HG03457 (cell line): Measurements from ENCODE around the gene DSCAML1.
A peak's percentile ranks its signal among the peaks of the same experiment; 100 is the strongest.

Source experiments
- ATAC-seq: cut with Tn5 transposase; IDR thresholded peaks from one replicate; pipeline ENCODE4 v1.9.1; 2021; ENCODE audit warnings: moderate number of reproducible peaks; ENCODE audit not compliant: unreplicated experiment

The DSCAML1 gene

DNA sequence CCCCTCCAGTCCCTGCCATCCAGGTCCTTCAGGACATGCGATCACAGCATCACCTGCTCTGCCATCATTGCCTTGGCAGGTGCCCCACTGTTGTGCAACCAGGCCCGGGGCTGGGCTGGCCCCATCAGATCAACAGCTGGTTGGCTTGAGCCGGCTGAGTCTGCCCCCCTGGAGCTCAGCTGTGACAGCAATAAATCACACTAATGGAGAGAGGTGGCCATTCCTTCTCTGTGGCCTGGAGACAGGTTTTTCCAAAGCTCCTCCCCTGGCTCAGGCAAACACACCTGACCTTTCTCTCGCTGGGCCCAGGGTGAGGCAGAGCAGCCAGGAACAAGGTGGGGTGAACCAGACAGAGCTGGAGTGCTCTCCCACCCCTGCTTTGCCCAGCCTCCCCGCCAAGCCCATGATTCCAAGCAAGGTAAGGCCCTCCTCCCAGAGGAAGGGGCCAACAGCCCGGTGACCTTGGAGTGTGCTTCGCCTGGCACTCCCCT, 36.4 kb upstream of the DSCAML1 start:
- ATAC-seq = no peak

DNA sequence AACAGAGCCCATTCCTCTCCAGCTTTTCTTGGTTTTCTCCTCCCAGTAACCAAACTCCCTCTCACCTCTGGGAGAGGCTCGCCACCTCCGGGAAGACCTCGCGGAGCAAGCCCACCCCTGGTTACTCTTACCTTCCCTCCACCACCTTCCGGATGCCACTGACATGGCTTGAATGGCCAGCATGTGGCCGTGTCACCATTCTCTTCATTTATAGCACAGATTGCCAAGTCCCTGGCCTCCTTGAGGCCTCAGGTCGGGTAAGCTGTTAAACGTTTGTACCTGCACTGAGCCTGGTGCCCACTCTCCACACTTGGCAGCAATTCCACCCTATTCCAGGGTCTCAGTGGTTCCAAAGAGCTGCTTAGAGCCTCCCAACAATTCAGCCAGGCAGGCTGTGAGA, 35.5 kb upstream of the DSCAML1 start:
- no peak for ATAC-seq

DNA sequence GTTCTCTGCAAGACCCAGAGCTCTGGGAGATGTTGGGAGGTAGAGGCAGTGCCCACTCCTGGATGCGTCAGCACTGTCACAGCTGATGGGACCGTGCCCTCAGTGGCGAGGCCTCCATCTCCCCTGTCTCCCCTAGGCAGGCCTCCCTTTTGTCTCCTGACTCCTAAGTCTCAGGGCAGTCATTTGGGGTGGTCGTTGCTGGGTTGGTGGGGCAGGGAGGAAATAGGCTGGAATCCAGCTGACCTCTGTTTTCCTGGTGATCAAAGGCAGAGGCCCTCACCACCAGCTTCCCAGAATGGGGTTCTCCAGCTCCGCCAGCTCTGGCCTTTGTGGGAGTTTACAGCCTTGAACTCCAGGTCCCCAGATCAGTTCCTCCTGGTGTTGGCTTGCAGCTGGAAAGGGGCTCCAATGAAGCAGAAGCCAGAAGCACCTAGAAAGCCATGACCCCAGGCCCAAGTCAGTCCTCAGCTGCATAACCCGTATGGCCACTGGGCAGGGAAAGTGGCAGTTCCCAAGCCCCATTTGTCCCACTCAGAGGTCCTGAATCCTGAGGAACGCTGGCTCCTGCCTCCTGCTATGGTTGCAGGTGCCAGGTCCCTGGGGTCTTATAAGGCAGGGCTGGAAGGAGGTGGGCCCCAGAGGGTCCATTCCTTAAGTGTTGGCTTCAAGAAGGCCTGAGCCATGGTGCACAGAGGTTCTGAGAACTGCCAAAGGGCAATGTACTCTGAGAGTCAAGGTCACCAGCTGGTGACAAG, 34.8 kb upstream of the DSCAML1 start:
- ATAC-seq = no peak

DNA sequence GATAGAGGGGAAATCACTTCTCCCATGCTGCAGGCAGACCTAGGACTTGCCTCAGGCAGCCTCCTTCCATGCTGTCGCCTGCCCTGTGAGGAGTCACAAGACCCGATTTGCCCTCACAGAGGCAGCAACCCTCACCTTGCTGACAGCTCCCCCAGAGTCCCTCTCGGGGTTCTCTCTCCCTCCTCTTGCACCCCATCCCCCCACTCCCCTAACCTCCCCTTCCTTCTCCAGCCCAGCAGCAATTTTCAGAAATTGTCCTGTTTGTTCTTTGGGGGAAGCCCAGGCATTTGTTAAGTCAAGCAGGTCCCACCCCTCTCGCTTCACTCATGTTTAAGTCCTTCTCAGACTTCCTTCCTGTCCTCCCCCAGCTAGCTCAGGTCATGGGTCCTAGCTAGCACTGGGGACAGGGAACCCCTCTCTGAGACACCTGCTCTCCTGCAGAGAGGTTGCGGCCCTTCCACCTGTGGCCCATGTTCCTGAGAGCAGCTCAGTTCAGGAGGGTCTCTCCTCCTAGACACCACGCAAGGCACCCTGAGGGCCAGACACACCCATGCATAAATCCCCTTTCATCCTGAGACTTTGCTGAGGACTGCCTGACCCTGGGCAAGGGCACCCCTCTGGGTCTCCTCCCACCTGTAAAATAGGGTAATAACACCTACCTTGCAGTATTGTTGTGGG, 33.8 kb upstream of the DSCAML1 start:
- ATAC-seq = no peak

DNA sequence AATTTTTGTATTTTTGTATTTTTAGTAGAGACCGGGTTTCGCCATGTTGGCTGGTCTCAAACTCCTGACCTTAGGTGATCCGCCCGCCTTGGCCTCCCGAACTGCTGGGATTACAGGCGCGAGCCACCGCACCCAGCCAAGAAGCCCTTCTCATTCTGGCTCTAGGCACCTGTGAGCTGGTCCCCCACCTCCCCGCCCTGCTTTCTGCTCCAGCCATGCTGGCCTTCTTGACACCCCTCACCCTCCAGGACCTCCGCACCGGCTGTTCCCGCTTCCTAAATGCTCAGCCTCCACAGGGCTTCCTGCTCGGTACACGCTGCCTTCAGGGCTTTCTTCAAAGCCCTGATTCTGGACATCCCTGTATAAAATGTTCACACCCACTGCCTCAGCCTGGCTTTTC, 33.1 kb upstream of the DSCAML1 start:
- no peak for ATAC-seq

DNA sequence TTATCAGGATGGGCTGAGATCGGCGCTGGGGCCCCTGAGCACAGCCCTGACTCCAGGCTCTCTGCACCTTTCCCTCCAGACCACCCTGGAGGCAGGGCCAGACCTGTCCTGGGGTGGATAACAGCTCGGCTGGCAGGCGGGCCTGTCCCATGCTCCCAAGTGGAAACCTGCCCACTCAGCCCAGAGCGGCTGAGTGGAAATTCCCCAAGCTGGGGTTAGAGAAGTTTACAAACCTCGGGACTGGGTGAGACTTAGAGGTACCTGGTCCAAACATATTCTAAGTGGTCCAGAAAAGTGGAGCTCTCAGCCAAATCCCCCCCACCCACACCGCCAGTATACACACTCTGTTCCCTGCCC, 32.3 kb upstream of the DSCAML1 start:
- no peak for ATAC-seq

DNA sequence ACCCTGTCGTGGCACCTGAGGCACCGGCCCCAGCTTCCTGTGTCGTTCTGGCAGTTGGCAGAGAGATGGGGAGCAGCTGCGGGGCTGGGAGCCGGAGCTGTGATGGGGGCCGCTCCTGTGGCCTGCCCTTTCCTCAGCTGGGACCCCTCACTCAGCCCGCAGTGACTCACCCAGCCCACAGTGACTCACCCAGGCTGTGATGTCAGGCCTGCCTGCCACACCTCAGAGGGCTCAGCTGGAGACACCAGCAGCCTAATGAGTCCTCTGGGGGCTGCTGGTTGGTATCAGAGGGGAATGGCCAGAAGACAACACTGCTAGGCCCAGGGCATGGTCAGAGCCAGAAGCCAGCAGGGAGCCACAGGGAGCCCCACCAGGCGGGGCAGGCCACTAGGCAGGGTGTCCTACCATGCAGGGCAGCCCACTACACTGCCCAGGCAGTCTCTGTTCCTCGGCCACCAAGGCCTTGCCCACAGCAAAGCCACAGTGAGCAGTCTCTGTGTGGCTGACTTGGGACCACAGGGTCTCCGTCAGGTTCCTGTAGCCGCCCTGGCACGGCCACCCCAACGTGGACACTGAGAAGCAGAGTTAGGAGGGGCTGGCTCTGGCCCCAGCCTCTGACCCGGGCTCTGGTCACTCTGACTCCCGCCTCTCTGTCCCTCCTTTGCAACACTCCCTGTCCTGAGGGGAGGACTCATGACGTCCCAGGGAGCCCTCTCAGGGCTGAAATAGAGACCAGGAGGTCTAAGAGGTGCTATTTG, 31.8 kb upstream of the DSCAML1 start:
- peak; percentile 45 for ATAC-seq

DNA sequence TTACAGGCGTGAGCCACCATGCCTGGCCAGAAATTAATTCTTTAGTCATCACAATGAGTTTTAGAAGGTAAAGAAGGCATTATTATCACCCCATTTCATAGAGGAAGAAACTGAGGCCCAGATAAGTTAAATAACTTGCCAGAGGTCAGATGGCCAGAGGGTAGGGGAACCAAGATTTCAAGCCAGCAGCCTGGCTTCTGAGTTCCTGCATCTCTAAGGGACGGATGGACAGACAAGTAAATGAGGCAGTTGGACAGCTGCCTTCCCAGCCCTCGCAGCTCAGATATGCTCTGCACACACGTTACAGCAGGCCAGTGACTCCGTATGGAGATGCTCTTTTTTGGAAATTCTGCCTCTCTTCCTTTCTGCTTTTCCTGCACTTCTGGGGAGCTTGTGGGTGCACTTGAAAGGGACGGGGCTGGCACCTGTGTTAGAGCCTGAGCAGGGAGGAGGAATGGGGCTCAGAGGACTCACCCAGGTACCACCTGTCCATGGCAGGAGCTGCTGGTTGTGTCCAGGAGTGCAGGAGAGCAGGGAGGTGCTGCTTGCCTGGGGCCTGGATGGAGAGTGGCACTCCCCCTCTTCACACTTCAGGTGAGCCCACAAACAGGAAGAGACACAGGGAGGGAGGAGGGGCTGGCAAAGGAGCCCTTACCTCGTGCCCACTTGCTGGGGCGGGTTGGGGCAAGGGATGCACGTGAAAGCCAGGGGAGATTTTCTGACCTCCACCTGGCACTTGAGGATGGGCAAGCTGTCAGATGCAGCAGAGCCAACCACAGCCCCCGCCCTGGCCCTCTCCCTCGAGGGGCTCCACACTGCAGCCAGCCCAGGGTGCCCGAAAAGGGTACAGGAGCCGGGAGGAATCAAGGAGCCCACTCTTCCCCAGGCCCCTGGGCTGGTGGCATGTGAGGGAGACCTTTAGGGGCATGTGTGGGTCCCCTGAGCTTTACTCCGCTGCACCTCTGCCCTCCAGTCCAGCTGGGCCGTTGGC, 30.8 kb upstream of the DSCAML1 start:
- ATAC-seq = no peak

DNA sequence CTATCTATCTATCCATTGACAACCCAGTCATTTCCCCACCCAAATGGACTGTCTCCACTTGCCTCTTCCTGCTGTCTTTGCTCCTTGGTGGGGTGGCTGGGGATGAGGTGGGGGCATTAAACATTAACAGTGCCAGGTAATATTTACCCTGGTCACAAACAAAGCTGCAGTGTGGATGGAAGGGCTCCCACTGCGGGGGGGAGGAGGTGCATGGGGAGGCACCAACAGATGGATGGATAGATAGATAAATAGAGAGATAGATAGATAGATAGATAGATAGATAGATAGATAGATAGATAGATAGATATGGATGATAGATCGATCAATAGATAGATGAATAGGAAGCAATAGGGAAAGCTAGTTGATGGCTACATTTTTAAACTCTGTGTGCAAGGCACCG, 29.8 kb upstream of the DSCAML1 start:
- ATAC-seq = no peak

DNA sequence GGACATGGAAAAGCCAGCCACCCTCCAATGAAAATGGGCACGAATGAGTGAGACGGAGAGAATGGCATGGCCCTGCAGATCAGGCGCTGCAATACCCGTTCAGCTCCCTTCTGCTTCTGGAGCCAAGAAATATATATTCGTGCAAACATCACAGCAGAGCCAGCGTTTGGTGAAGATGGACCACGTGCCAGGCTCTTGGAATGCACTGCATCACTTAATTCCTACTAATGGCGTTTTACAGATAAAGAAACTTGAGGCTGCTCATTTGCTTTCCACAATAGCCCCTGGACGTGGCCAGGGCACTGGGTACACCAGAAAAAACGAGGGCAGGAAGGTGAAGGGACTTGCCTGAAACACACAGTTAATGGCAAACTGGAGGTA, 29.2 kb upstream of the DSCAML1 start:
- no peak for ATAC-seq

DNA sequence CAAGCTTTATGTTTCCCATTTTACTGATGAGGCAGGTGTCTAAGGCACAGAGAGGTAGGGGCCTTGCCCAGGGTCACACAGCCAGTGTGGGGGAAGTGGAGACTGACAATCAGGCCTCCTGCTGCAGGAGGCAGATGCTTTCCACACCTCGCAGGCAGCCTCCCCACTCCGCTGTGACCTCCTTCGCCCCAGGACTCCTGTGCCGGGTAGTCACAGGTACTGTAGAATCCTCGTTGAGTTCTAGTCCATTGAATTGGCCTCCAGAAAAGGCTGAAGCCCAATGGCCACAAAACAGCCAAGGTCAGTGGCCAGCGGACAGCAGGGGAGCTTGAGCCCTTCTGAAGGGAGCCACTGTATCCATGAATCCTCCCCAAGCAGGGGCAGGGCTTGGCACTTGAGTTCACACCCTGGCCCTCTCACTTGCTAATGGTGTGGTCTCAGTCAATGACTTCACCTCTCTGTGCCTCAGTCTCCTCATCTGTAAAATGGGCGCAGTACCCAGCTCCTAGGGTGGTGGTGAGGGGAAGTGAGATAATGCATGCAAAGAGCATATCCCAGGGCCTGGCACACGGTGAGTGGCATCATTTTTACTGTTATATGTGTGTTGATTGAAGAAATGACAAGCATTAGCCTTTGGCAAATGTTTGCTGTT, 28.6 kb upstream of the DSCAML1 start:
- ATAC-seq = no peak

DNA sequence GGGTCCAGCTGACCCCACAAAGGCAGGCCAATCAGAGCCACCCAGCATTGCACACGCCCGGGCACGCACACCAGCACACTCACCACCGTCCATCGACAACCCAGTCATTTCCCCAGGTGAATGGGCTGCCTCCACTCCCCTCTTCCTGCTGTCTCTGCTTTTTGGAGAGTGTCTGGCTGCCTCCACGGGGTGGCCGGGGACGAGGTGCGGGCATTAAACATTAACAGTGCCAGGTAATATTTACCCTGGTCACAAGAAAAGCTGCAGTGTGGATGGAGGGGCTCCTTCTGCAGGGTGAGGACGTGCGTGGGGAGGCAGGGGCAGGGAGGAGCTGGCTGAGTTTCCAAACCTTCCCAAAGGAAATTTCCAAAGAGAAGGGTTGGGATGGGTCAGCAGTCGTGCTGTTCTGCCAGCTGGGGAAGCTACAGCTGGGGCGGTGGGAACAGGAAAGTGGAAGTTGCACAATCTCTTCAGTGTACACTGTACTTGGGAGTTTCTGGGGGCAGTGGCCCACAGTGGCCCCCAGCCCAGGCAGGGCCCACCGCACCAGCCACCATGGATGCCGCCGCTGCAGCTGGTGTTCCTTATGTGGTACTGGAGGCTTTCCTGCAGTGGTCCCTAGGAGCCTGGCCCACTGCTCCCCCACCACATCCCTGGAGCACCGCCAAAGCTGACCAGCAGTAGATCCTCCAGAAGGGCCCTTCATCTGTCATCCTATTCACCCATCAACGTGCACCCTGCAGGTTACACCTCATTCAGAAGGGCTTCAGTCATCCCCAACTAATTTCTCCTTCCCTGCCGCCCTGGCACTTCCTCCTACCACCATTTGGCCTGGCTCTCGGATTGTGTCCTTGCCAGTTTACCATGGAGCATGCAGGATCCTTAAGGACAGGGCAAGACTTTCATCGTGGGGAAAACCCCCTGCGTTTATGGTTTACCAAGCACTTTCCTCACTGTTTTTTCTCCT, 27.8 kb upstream of the DSCAML1 start, which contains the start of gene FXYD2:
Gene FXYD2 (minus strand): TSS at position 174 of the 967 bp plus-strand sequence. CDS start 66 bp downstream, at position 108.
- ATAC-seq = no peak

DNA sequence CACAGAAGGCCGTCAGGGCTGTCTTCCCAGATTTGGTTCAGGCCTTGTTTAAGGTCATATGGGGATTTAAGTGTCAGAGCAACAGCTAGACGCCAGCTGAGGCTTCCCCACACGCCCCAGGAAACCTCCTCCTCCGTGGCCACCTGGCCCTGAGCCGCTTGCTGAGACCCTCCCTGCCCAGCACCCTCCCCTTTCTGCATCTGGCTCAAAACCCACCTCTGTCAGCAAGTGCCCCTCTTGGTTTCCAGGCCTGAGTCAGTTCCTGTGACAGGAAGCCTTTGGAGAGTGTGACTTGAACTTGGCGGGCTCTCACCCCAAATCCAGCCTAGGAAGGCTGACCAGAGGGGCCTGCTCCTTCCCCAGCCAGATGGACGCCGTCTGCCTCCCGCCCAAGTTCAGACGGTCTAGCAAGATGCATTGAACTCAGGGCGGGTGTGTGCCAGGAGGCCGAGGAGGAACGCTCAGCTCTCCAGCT, 27.0 kb upstream of the DSCAML1 start:
- no peak for ATAC-seq

DNA sequence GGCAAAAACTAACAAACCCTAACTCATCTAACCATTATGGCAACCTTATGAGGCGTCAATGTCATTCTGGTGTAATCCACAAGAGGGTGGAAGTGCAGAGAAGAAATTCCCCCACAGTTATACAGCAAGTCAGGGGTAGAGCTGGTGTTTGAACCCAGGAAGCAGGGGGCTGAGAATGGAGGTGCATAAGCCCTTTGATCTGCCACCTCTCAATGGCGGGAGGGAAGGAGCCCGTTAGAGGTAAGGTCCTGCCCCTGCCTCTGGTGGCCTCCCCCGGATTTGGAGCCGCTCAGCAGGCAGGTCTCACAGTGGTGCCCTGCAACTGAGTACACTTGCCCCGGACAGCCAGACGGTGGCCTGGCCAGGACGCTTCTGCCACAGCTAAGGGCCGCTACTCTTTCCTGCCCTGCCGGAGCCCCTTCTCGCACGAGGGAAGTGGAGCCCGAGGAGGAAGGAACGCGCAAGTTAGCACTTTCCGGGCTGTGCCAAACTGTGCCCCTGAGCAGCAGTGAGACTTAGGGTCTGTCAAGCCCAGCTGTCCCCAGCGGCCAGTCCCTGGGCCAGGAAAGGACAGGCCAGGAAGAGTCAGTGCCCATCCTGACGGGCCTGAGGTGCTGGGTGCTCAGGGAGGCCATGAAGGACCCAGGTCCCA, 26.4 kb upstream of the DSCAML1 start:
- ATAC-seq = no peak

DNA sequence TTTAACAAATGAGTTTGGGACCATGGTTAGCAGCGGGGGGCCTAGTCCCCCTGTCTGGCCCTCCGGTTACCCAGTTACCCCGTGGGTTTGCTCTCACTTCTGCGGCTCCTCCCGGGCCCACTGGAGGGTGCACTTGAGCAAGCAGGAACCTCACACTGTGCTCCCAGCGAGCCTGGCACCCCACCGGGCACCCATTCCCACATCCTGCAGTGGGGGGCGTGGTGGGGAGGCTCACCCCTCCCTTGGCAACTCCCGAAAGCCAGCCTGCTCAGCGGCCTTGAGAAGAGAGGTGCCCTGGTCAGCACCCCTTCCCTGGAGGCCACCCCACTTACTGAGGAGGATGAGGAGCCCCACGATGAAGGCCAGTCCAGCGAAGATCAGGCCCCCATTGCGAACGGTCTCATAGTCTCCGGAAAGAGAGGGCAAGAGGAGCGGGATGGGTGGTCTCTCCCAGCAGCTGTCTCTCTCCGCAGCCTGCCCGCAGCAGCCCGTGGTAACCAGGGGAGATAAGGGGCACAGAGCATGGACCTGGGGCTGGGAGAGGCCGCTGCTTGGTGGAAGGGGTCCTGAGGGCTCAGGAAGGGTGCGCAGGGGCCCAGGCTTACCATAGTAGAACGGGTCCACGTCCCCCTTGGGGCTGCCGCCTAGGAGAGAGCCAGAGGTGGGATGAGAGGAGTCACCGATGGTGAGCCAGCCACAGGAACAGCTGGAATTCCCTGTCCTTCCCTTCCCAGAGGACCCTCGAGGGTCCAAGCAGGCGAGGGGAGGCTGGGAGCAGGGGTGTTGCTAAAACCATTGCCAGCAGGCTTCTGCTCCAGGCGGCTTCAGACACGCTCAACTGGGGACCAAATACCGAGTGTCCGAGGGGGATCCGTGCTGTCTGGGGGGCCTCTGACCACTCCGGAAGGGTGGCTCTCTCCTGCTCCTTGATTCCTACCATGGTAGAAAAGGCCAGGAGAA, 25.3 kb upstream of the DSCAML1 start:
- no peak for ATAC-seq

DNA sequence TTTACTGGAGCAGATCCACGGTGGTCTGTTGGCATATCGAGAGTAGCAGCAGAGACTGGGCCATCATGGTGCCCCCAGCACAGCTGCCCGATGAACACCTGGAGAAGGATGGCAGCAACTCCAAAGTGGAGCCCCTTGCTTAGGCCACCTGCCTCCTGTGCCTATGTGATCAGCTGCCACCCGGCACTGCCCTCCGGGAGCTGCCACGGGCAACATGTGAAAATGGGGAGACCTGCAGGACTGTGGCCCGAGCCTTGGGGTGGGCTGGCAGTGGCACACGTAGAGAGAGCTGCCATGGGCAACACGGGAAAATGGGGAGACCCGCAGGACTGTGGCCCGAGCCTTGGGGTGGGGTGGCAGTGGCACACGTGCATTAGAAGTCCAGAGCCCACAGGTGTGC, 24.4 kb upstream of the DSCAML1 start:
- no peak for ATAC-seq

DNA sequence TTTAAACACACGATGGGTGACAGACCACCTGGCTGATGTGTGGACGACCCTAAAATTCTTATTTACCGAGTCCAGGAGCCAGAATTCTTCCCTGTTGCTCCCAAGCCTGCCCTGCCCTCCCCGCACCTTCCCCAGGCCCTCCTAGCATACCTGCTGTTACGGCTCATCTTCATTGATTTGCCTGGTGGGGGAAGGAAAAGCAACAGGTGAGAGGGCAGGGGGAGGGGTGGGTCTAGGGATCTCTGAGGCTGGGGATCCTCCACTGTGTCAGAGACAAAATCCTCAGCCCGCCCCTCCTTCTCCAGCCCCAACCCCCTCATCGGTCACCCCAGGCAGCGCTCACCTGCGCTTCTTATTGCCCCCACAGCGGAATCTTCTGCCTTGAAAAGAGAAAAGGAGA, 23.5 kb upstream of the DSCAML1 start:
- ATAC-seq = no peak
